Thoracic aorta (tissue), 2 donors: ENCODE results near the gene SUN3. TPM values are rescaled to one million over a fixed set of nuclear protein-coding genes. Genes with fewer than 3 reads are reported as not detected.

Source experiments
- ATAC-seq: fragments of 150-250 bp; one replicate; pipeline ENCODE4 v1.8.0; 2017; ENCODE audit warnings: low read depth; ENCODE audit not compliant: insufficient number of reproducible peaks, low FRiP score
- DNase-seq: peaks from one replicate; pipeline ENCODE4 v3.0.0-alpha.2; 2020; ENCODE audit warnings: low spot score
- H3K27ac ChIP-seq, 2 donors: fragments of 200-600 bp; sonication (generic); 1 replicate in 1 of 2; 2 replicates in 1 of 2; pipeline ENCODE4 v1.5.1; 2016; ENCODE audit warnings: mild to moderate bottlenecking in 2 of 2, moderate library complexity in 2 of 2
- H3K27me3 ChIP-seq: fragments of 200-600 bp; sonication (generic); replicated peaks from 2 replicates; pipeline ENCODE4 v1.6.0; 2016; ENCODE audit warnings: mild to moderate bottlenecking; ENCODE audit not compliant: insufficient read depth
- H3K36me3 ChIP-seq: fragments of 200-600 bp; sonication (generic); one replicate; pipeline ENCODE4 v1.5.1; 2016
- H3K4me1 ChIP-seq, 2 donors: fragments of 200-600 bp; sonication (generic); 1 replicate in 1 of 2; 2 replicates in 1 of 2; pipeline versions ENCODE4 v1.5.1 to v1.6.0; 2016; ENCODE audit warnings: low read depth in 2 of 2, mild to moderate bottlenecking in 1 of 2; ENCODE audit not compliant: control insufficient read depth in 1 of 2
- H3K4me3 ChIP-seq: fragments of 200-600 bp; sonication (generic); 2 replicates; pipeline ENCODE4 v1.5.1; 2016; ENCODE audit warnings: mild to moderate bottlenecking
- H3K9me3 ChIP-seq: fragments of 200-600 bp; sonication (generic); 2 replicates; pipeline ENCODE4 v1.5.1; 2016
- CTCF ChIP-seq: fragments of 200-600 bp; sonication (generic); IDR thresholded peaks from one replicate; pipeline ENCODE4 v1.5.1; 2019; ENCODE audit warnings: antibody characterized with exemption
- total RNA-seq, 2 donors: library from RNA; depleted of rRNA; stranded (reverse); fragments of >200 nt; gene quantifications; one replicate each; pipeline versions ENCODE4 v1.1.0 to v1.2.3, GENCODE V29; 2016

Gene SUN3
- total RNA-seq, 2 donors from 2014 or later, result not detected

- ATAC-seq, result no peak
- H3K4me1 ChIP-seq, result peaks cover 14 to 24% of the 10 kb centered on the region in 2 donors
- H3K27ac ChIP-seq, result no peak overlapping the region
- DNase-seq, result no peak
- no peak overlapping the region for H3K4me3 ChIP-seq
- no peaks in the 10 kb centered on the region for H3K27me3 ChIP-seq
- H3K36me3 ChIP-seq, result no peaks in the 10 kb centered on the region
- no peak for TF ChIP-seq CTCF
- H3K9me3 ChIP-seq, result no peaks in the 10 kb centered on the region
Measured at GRCh38 chr7:47939425-47940036, 89.4 kb downstream of the SUN3 start.

GRCh38 chr7:47938574-47939165, 90.2 kb downstream of the SUN3 start:
- Histone ChIP-seq H3K4me1 (peaks cover 14 to 24% of the 10 kb centered on the region in 2 donors), H3K4me3 (no peak overlapping the region), H3K9me3 (no peaks in the 10 kb centered on the region), H3K27me3 (no peaks in the 10 kb centered on the region), H3K27ac (no peak overlapping the region), H3K36me3 (no peaks in the 10 kb centered on the region)
- DNase-seq, result no peak
- no peak for TF ChIP-seq CTCF
- ATAC-seq, result no peak

GRCh38 chr7:47937711-47938573, 91.0 kb downstream of the SUN3 start:
- Histone ChIP-seq H3K27me3 (no peaks in the 10 kb centered on the region), H3K9me3 (no peaks in the 10 kb centered on the region), H3K4me1 (peaks cover 16 to 24% of the 10 kb centered on the region in 2 donors), H3K27ac (no peak overlapping the region), H3K36me3 (no peaks in the 10 kb centered on the region), H3K4me3 (no peak overlapping the region)
- ATAC-seq, result no peak
- TF ChIP-seq CTCF, result no peak
- DNase-seq, result no peak

Other genes with a start within 250 kb of the SUN3 start
- gene PKD1L1, start 80.6 kb downstream of the SUN3 start, total RNA-seq, result under 1 TPM; 0.14 to 0.85 TPM
- gene HUS1, start 49.5 kb downstream of the SUN3 start, total RNA-seq, result 10 to 100 TPM; 65.5 to 80.6 TPM
- not detected for gene C7orf57, start 6.4 kb upstream of the SUN3 start, total RNA-seq
- 10 to 100 TPM; 18.0 to 66.1 TPM for gene UPP1, start 60.2 kb upstream of the SUN3 start, total RNA-seq
- not detected for gene ABCA13, start 142.4 kb upstream of the SUN3 start, total RNA-seq